Neural cell (in vitro differentiated cells): Measurements from ENCODE around the gene MT4. TPM values are rescaled to one million over a fixed set of nuclear protein-coding genes. Genes with fewer than 3 reads are reported as not detected.
A peak's percentile ranks its signal among the peaks of the same experiment; 100 is the strongest.

Experiments
- H2AFZ ChIP-seq: fragments of 200-600, 300-800 bp; sonication (generic), shearing (Covaris generic); 2 replicates; pipeline ENCODE4 v1.6.0; 2014; ENCODE audit warnings: low read depth, mild to moderate bottlenecking, antibody characterized with exemption, low read length, moderate library complexity
- H3F3A ChIP-seq: fragments of 200-600 bp; shearing (Covaris generic); 2 replicates; pipeline ENCODE4 v1.6.1; 2016; ENCODE audit warnings: mild to moderate bottlenecking, moderate library complexity, mixed read lengths, antibody characterized with exemption, low read length; ENCODE audit not compliant: insufficient read depth, poor library complexity, severe bottlenecking
- H3K27ac ChIP-seq: fragments of 200-600, 300-800 bp; sonication (generic), shearing (Covaris generic); 2 replicates; pipeline ENCODE4 v1.5.1; 2014; ENCODE audit warnings: mild to moderate bottlenecking, low read length, moderate library complexity
- H3K27me3 ChIP-seq: fragments of 300-800, 200-600 bp; sonication (generic), shearing (Covaris generic); 2 replicates; pipeline ENCODE4 v1.6.0; 2014; ENCODE audit warnings: mild to moderate bottlenecking, low read depth, low read length, moderate library complexity; ENCODE audit not compliant: insufficient read depth
- H3K36me3 ChIP-seq: fragments of 300-800, 200-600 bp; sonication (generic), shearing (Covaris generic); 2 replicates; pipeline ENCODE4 v1.5.1; 2014; ENCODE audit warnings: mild to moderate bottlenecking, antibody characterized with exemption, low read length, moderate library complexity; ENCODE audit not compliant: insufficient read depth
- H3K4me2 ChIP-seq: fragments of 300-800, 200-600 bp; sonication (generic), shearing (Covaris generic); 2 replicates; pipeline ENCODE4 v1.6.0; 2014; ENCODE audit warnings: mild to moderate bottlenecking, low read length
- H3K4me3 ChIP-seq: fragments of 300-800, 200-600 bp; sonication (generic), shearing (Covaris generic); 2 replicates; pipeline ENCODE4 v1.5.1; 2014; ENCODE audit warnings: mild to moderate bottlenecking, low read length, moderate library complexity
- H3K79me2 ChIP-seq: fragments of 200-600 bp; shearing (Covaris generic); replicated peaks from 2 replicates; pipeline ENCODE4 v1.6.0; 2014; ENCODE audit warnings: mild to moderate bottlenecking, low read length, moderate library complexity; ENCODE audit not compliant: insufficient read depth
- H3K9ac ChIP-seq: fragments of 300-800, 200-600 bp; sonication (generic), shearing (Covaris generic); 2 replicates; pipeline ENCODE4 v1.6.1; 2016; ENCODE audit warnings: mild to moderate bottlenecking, low read length, mixed read lengths
- H3K9me2 ChIP-seq: fragments of 200-600 bp; shearing (Covaris generic); 2 replicates; pipeline ENCODE4 v1.6.1; 2016; ENCODE audit warnings: mild to moderate bottlenecking, low read length, mixed read lengths; ENCODE audit not compliant: insufficient read depth
- H3K9me3 ChIP-seq: fragments of 200-600, 300-800 bp; sonication (generic), shearing (Covaris generic); 2 replicates; pipeline ENCODE4 v1.6.1; 2016; ENCODE audit warnings: mild to moderate bottlenecking, mixed run types, low read length, moderate library complexity, mixed read lengths
- H4K20me1 ChIP-seq: fragments of 200-600 bp; shearing (Covaris generic); 2 replicates; pipeline ENCODE4 v1.6.1; 2016; ENCODE audit warnings: mild to moderate bottlenecking, mixed run types; ENCODE audit not compliant: insufficient read depth
- EP300 ChIP-seq: fragments of 450-650 bp; conservative IDR thresholded peaks from 2 replicates; pipeline ENCODE4 v1.6.1; 2014; ENCODE audit warnings: antibody characterized with exemption, mild to moderate bottlenecking, moderate library complexity; ENCODE audit not compliant: poor library complexity, severe bottlenecking
- EZH2 ChIP-seq: fragments of 200-600, 300-800 bp; shearing (Covaris generic), sonication (generic); IDR thresholded peaks from 2 replicates; pipeline ENCODE4 v1.6.1; 2014; ENCODE audit warnings: antibody characterized with exemption, low read length, borderline replicate concordance, mild to moderate bottlenecking; ENCODE audit not compliant: insufficient read depth, poor library complexity, severe bottlenecking
- MXI1 ChIP-seq: fragments of 450-650 bp; conservative IDR thresholded peaks from 2 replicates; pipeline ENCODE4 v1.6.1; 2014; ENCODE audit warnings: antibody characterized with exemption, mild to moderate bottlenecking; ENCODE audit not compliant: poor library complexity, severe bottlenecking
- POLR2AphosphoS5 ChIP-seq: IDR thresholded peaks from 2 replicates; pipeline ENCODE4 v1.6.1; 2012
- RAD21 ChIP-seq: fragments of 450-650 bp; conservative IDR thresholded peaks from 2 replicates; pipeline ENCODE4 v1.6.1; 2014; ENCODE audit warnings: antibody characterized with exemption, mild to moderate bottlenecking, moderate library complexity
- SMC3 ChIP-seq: fragments of 450-650 bp; conservative IDR thresholded peaks from 2 replicates; pipeline ENCODE4 v1.6.1; 2014; ENCODE audit warnings: antibody characterized with exemption, mild to moderate bottlenecking, moderate library complexity; ENCODE audit not compliant: poor library complexity
- polyA plus RNA-seq: library from polyadenylated mRNA; depleted of rRNA; stranded (reverse); fragments of >200 nt; gene quantifications from 2 replicates; pipeline ENCODE4 v1.2.3, GENCODE V29; 2014
- TF ChIP-seq, protein P1 (sequence below): IDR thresholded peaks from 2 replicates; pipeline ENCODE4 v1.6.1; 2012; ENCODE audit warnings: borderline replicate concordance
- TF ChIP-seq, protein P2 (sequence below): fragments of 450-650 bp; IDR thresholded peaks from 2 replicates; pipeline ENCODE4 v1.5.1; 2014; ENCODE audit warnings: antibody characterized with exemption, mild to moderate bottlenecking, moderate library complexity; ENCODE audit not compliant: poor library complexity, severe bottlenecking

The MT4 gene
- polyA plus RNA-seq, 1 donor from 2014 or later, result not detected

GRCh38 chr16:56617212-56618085 lies 52.6 kb downstream of the MT4 start:
- TF ChIP-seq, protein P1, sequence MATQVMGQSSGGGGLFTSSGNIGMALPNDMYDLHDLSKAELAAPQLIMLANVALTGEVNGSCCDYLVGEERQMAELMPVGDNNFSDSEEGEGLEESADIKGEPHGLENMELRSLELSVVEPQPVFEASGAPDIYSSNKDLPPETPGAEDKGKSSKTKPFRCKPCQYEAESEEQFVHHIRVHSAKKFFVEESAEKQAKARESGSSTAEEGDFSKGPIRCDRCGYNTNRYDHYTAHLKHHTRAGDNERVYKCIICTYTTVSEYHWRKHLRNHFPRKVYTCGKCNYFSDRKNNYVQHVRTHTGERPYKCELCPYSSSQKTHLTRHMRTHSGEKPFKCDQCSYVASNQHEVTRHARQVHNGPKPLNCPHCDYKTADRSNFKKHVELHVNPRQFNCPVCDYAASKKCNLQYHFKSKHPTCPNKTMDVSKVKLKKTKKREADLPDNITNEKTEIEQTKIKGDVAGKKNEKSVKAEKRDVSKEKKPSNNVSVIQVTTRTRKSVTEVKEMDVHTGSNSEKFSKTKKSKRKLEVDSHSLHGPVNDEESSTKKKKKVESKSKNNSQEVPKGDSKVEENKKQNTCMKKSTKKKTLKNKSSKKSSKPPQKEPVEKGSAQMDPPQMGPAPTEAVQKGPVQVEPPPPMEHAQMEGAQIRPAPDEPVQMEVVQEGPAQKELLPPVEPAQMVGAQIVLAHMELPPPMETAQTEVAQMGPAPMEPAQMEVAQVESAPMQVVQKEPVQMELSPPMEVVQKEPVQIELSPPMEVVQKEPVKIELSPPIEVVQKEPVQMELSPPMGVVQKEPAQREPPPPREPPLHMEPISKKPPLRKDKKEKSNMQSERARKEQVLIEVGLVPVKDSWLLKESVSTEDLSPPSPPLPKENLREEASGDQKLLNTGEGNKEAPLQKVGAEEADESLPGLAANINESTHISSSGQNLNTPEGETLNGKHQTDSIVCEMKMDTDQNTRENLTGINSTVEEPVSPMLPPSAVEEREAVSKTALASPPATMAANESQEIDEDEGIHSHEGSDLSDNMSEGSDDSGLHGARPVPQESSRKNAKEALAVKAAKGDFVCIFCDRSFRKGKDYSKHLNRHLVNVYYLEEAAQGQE, result no peak
- TF ChIP-seq POLR2AphosphoS5 (no peak), MXI1 (no peak), RAD21 (no peak), SMC3 (no peak), EZH2 (no peak), EP300 (no peak)
- TF ChIP-seq, protein P2, sequence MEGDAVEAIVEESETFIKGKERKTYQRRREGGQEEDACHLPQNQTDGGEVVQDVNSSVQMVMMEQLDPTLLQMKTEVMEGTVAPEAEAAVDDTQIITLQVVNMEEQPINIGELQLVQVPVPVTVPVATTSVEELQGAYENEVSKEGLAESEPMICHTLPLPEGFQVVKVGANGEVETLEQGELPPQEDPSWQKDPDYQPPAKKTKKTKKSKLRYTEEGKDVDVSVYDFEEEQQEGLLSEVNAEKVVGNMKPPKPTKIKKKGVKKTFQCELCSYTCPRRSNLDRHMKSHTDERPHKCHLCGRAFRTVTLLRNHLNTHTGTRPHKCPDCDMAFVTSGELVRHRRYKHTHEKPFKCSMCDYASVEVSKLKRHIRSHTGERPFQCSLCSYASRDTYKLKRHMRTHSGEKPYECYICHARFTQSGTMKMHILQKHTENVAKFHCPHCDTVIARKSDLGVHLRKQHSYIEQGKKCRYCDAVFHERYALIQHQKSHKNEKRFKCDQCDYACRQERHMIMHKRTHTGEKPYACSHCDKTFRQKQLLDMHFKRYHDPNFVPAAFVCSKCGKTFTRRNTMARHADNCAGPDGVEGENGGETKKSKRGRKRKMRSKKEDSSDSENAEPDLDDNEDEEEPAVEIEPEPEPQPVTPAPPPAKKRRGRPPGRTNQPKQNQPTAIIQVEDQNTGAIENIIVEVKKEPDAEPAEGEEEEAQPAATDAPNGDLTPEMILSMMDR, result no peak
- Histone ChIP-seq H3K4me3 (peak overlapping the region; percentile 57), H3K9me3 (no peaks in the 10 kb centered on the region), H3K36me3 (no peaks in the 10 kb centered on the region), H3K79me2 (no peaks in the 10 kb centered on the region), H4K20me1 (no peaks in the 10 kb centered on the region), H3K9ac (no peak overlapping the region), H3F3A (no peaks in the 10 kb centered on the region), H2AFZ (no peak overlapping the region), H3K27ac (no peak overlapping the region), H3K9me2 (no peaks in the 10 kb centered on the region), H3K27me3 (peaks cover 65% of the 10 kb centered on the region), H3K4me2 (no peak overlapping the region)

- no peak for TF ChIP-seq MXI1
Measured at GRCh38 chr16:56618138-56618537, 53.3 kb downstream of the MT4 start.

More at GRCh38 chr16:56618138-56618537, 53.3 kb downstream of the MT4 start:
- no peaks in the 10 kb centered on the region for H3K9me3 ChIP-seq
- no peaks in the 10 kb centered on the region for H3K79me2 ChIP-seq
- no peaks in the 10 kb centered on the region for H3K36me3 ChIP-seq
- no peak overlapping the region for H3K4me3 ChIP-seq
- no peak overlapping the region for H3K27ac ChIP-seq
- H3K4me2 ChIP-seq, result no peak overlapping the region
- H3K27me3 ChIP-seq, result peaks cover 65% of the 10 kb centered on the region
- no peaks in the 10 kb centered on the region for H3F3A ChIP-seq
- H4K20me1 ChIP-seq, result no peaks in the 10 kb centered on the region
- no peaks in the 10 kb centered on the region for H3K9me2 ChIP-seq
- no peak overlapping the region for H3K9ac ChIP-seq
- no peak overlapping the region for H2AFZ ChIP-seq

Other genes with a start within 250 kb of the MT4 start
- 101 and 103 TPM in 2 replicates for gene AMFR, start 139.5 kb upstream of the MT4 start, polyA plus RNA-seq
- gene NUDT21, start 113.7 kb upstream of the MT4 start, polyA plus RNA-seq, result 168 and 192 TPM in 2 replicates
- gene OGFOD1, start 113.5 kb upstream of the MT4 start, polyA plus RNA-seq, result 35.6 and 36.3 TPM in 2 replicates
- 197 and 222 TPM in 2 replicates for gene BBS2, start 45.0 kb upstream of the MT4 start, polyA plus RNA-seq
- 1.9 and 8.2 TPM in 2 replicates for gene MT3, start 24.5 kb downstream of the MT4 start, polyA plus RNA-seq
- gene MT2A, start 43.5 kb downstream of the MT4 start, polyA plus RNA-seq, result not detected in 2 replicates
- not detected in 2 replicates for gene MT1E, start 60.7 kb downstream of the MT4 start, polyA plus RNA-seq
- gene MT1M, start 67.6 kb downstream of the MT4 start, polyA plus RNA-seq, result not detected in 2 replicates
- not detected in 2 replicates for gene MT1A, start 73.6 kb downstream of the MT4 start, polyA plus RNA-seq
- not detected in 2 replicates for gene MT1B, start 86.8 kb downstream of the MT4 start, polyA plus RNA-seq
- 1.8 and 1.9 TPM in 2 replicates for gene MT1F, start 92.9 kb downstream of the MT4 start, polyA plus RNA-seq
- gene MT1G, start 103.0 kb downstream of the MT4 start, polyA plus RNA-seq, result not detected in 2 replicates
- gene MT1H, start 104.7 kb downstream of the MT4 start, polyA plus RNA-seq, result not detected in 2 replicates
- gene MT1X, start 117.4 kb downstream of the MT4 start, polyA plus RNA-seq, result 3.0 and 8.1 TPM in 2 replicates
- gene NUP93, start 165.1 kb downstream of the MT4 start, polyA plus RNA-seq, result 237 and 264 TPM in 2 replicates